ENCODE measurements around the gene SYNGR1.
A peak's percentile ranks its signal among the peaks of the same experiment; 100 is the strongest.

Gene SYNGR1

GRCh38 chr22:39349967-39350726, at the start of gene SYNGR1:
Gene SYNGR1, plus strand, starts transcription at chr22:39349991. Its CDS starts 20 bp downstream, at chr22:39350011.
- no peak for DNase-seq (ENCODE audit: extremely low read depth in 1 of 2, low read depth in 1 of 2)

- no peak for DNase-seq (ENCODE audit: extremely low read depth in 1 of 2, low read depth in 1 of 2)
Measured at GRCh38 chr22:39300186-39300830, 49.5 kb upstream of the SYNGR1 start.

GRCh38 chr22:39301108-39301507, 48.7 kb upstream of the SYNGR1 start:
- no peak for DNase-seq (ENCODE audit: extremely low read depth in 1 of 2, low read depth in 1 of 2)

- DNase-seq (ENCODE audit: extremely low read depth in 1 of 2, low read depth in 1 of 2): no peak
Measured at GRCh38 chr22:39301926-39302325, 47.9 kb upstream of the SYNGR1 start.

- no peak for DNase-seq (ENCODE audit: extremely low read depth in 1 of 2, low read depth in 1 of 2)
Measured at GRCh38 chr22:39302431-39302960, 47.3 kb upstream of the SYNGR1 start.

- no peak for DNase-seq (ENCODE audit: extremely low read depth in 1 of 2, low read depth in 1 of 2)
Measured at GRCh38 chr22:39303358-39303757, 46.4 kb upstream of the SYNGR1 start.

GRCh38 chr22:39303892-39304671, 45.7 kb upstream of the SYNGR1 start:
- DNase-seq (ENCODE audit: extremely low read depth in 1 of 2, low read depth in 1 of 2): no peak

GRCh38 chr22:39306456-39307361, 43.1 kb upstream of the SYNGR1 start:
- peak; percentile 21 to 24 for DNase-seq (ENCODE audit: extremely low read depth in 1 of 2, low read depth in 1 of 2)

- DNase-seq (ENCODE audit: extremely low read depth in 1 of 2, low read depth in 1 of 2): no peak
Measured at GRCh38 chr22:39308614-39309363, 41.0 kb upstream of the SYNGR1 start.

- DNase-seq (ENCODE audit: extremely low read depth in 1 of 2, low read depth in 1 of 2): no peak
Measured at GRCh38 chr22:39309364-39309861, 40.4 kb upstream of the SYNGR1 start.

GRCh38 chr22:39309881-39310714, 39.7 kb upstream of the SYNGR1 start:
- DNase-seq (ENCODE audit: extremely low read depth in 1 of 2, low read depth in 1 of 2): no peak

- DNase-seq (ENCODE audit: extremely low read depth in 1 of 2, low read depth in 1 of 2): no peak
Measured at GRCh38 chr22:39311592-39312400, 38.0 kb upstream of the SYNGR1 start.

- no peak for DNase-seq (ENCODE audit: extremely low read depth in 1 of 2, low read depth in 1 of 2)
Measured at GRCh38 chr22:39312410-39312809, 37.4 kb upstream of the SYNGR1 start.

GRCh38 chr22:39313258-39314001, 36.4 kb upstream of the SYNGR1 start:
- no peak for DNase-seq (ENCODE audit: extremely low read depth in 1 of 2, low read depth in 1 of 2)

GRCh38 chr22:39314251-39314971, 35.4 kb upstream of the SYNGR1 start:
- DNase-seq (ENCODE audit: extremely low read depth in 1 of 2, low read depth in 1 of 2): no peak

GRCh38 chr22:39315389-39315788, 34.4 kb upstream of the SYNGR1 start:
- no peak for DNase-seq (ENCODE audit: extremely low read depth in 1 of 2, low read depth in 1 of 2)
